HCT116 (cell line): Measurements from ENCODE around the gene LGALS12. TPM values are rescaled to one million over a fixed set of nuclear protein-coding genes. Genes with fewer than 3 reads are reported as not detected.

ENCODE experiments used
- ATAC-seq: fragments of 200-7000 bp; cut with Tn5 transposase; 2 replicates; pipeline ENCODE4 v1.9.1; 2020; ENCODE audit warnings: mild to moderate bottlenecking, moderate library complexity
- BruUV-seq: library from RNA; stranded (reverse); fragments of 400-500 nt; replicated peaks from 2 replicates; lab custom pipeline; 2021; lab: Mats Ljungman, UMichigan
- CTCF ChIA-PET: fragments of 300-600 bp; sonication (Branson Sonifier 250); formaldehyde crosslinking; loops from one replicate; lab custom pipeline; 2021; ENCODE audit warnings: antibody characterized with exemption; lab: Charles Lee
- POLR2A ChIA-PET: fragments of 300-600, 350-600 bp; sonication (Branson Sonifier 250); formaldehyde crosslinking; loops from one replicate; lab custom pipeline; 2021; ENCODE audit warnings: antibody characterized with exemption; lab: Charles Lee
- RAD21 ChIA-PET, 2 experiments: fragments of 300-600 bp; sonication (Branson Sonifier 250); formaldehyde crosslinking; loops; one replicate each; lab custom pipeline; 2023; ENCODE audit warnings: low total read pairs in 2 of 2; ENCODE audit not compliant: uncharacterized antibody in 2 of 2, unreplicated experiment in 2 of 2, low non-redundant PET in 1 of 2; lab: Charles Lee
- DNase-seq: peaks from one replicate; pipeline ENCODE4 v3.0.0-alpha.2; 2010; ENCODE audit warnings: low read depth, low spot score
- H2AFZ ChIP-seq: fragments of 200-600 bp; shearing (Covaris generic), sonication (generic); 2 replicates; pipeline ENCODE4 v1.6.1; 2017; ENCODE audit warnings: low read depth, mixed run types, mixed read lengths, antibody characterized with exemption, low read length; ENCODE audit not compliant: poor library complexity, severe bottlenecking
- H3K27ac ChIP-seq: 2 replicates; pipeline ENCODE4 v1.5.1; 2012; ENCODE audit warnings: low read depth, low read length
- H3K27me3 ChIP-seq: fragments of 200-600 bp; sonication (generic); 2 replicates; pipeline ENCODE4 v1.6.1; 2016; ENCODE audit warnings: mixed run types, low read length, mixed read lengths; ENCODE audit not compliant: insufficient read depth
- H3K36me3 ChIP-seq, 2 experiments: fragments of 200-500 bp in 1 of 2; fragments of 200-600 bp in 1 of 2; sonication (Bioruptor generic) in 1 of 2; sonication (generic) in 1 of 2; 2 replicates each; pipeline versions ENCODE4 v1.5.1 to v1.6.1; 2014 to 2016; ENCODE audit warnings: low read length in 2 of 2, inconsistent platforms in 1 of 2, mixed read lengths in 1 of 2, mixed run types in 1 of 2; ENCODE audit not compliant: insufficient read depth in 2 of 2, control insufficient read depth in 1 of 2
- H3K4me1 ChIP-seq, 2 experiments: fragments of 200-600 bp in 1 of 2; sonication (generic) in 1 of 2; 2 replicates each; pipeline versions ENCODE4 v1.5.1 to v1.6.1; 2012 to 2017; ENCODE audit warnings: low read length in 2 of 2, inconsistent platforms in 1 of 2, mild to moderate bottlenecking in 1 of 2, mixed read lengths in 1 of 2, mixed run types in 1 of 2, moderate library complexity in 1 of 2; ENCODE audit not compliant: insufficient read depth in 2 of 2, control insufficient read depth in 1 of 2
- H3K4me2 ChIP-seq: fragments of 200-600 bp; sonication (generic); 2 replicates; pipeline ENCODE4 v1.6.1; 2017; ENCODE audit warnings: mixed run types, low read length, mixed read lengths
- H3K4me3 ChIP-seq, 2 experiments: fragments of 200-600 bp in 1 of 2; sonication (generic) in 1 of 2; replicated peaks in 1 of 2; 2 replicates each; pipeline ENCODE4 v1.5.1; 2011 to 2016; ENCODE audit warnings: low read length in 2 of 2, control low read depth in 1 of 2, low read depth in 1 of 2, mild to moderate bottlenecking in 1 of 2, mixed read lengths in 1 of 2, mixed run types in 1 of 2
- H3K79me2 ChIP-seq: fragments of 200-600 bp; sonication (generic); 2 replicates; pipeline ENCODE4 v1.6.1; 2017; ENCODE audit warnings: mild to moderate bottlenecking, mixed run types, low read length, moderate library complexity, mixed read lengths; ENCODE audit not compliant: insufficient read depth
- H3K9ac ChIP-seq: fragments of 200-600 bp; sonication (generic); 2 replicates; pipeline ENCODE4 v1.6.1; 2016; ENCODE audit warnings: low read length, mixed read lengths
- H3K9me2 ChIP-seq: fragments of 200-600 bp; sonication (generic), shearing (Covaris generic); 2 replicates; pipeline ENCODE4 v1.6.1; 2017; ENCODE audit warnings: mixed run types, mild to moderate bottlenecking, moderate library complexity; ENCODE audit not compliant: insufficient read depth
- H3K9me3 ChIP-seq, 2 experiments: fragments of 200-500 bp in 1 of 2; fragments of 200-600 bp in 1 of 2; sonication (Bioruptor generic) in 1 of 2; sonication (generic) in 1 of 2; 2 replicates each; pipeline ENCODE4 v1.6.1; 2014 to 2017; ENCODE audit warnings: low read length in 2 of 2, mixed read lengths in 2 of 2, inconsistent platforms in 1 of 2, low read depth in 1 of 2, mild to moderate bottlenecking in 1 of 2, mixed run types in 1 of 2, moderate library complexity in 1 of 2; ENCODE audit not compliant: control insufficient read depth in 1 of 2, insufficient read depth in 1 of 2
- H4K20me1 ChIP-seq: fragments of 200-600 bp; sonication (generic), shearing (Covaris generic); 2 replicates; pipeline ENCODE4 v1.6.1; 2017; ENCODE audit warnings: mixed run types, mild to moderate bottlenecking, moderate library complexity; ENCODE audit not compliant: insufficient read depth
- CBX3 ChIP-seq: IDR thresholded peaks from 2 replicates; pipeline ENCODE4 v1.6.1; 2012; ENCODE audit warnings: low read depth
- EGR1 ChIP-seq: IDR thresholded peaks from 2 replicates; pipeline ENCODE4 v1.6.1; 2012; ENCODE audit warnings: low read depth
- ELF1 ChIP-seq: IDR thresholded peaks from 2 replicates; pipeline ENCODE4 v1.6.1; 2012; ENCODE audit warnings: low read depth, borderline replicate concordance
- EZH2phosphoT487 ChIP-seq: fragments of 200-600 bp; IDR thresholded peaks from 2 replicates; pipeline ENCODE4 v1.6.1; 2018; ENCODE audit warnings: antibody characterized with exemption, borderline replicate concordance
- FOSL1 ChIP-seq: IDR thresholded peaks from 2 replicates; pipeline ENCODE4 v1.6.1; 2012; ENCODE audit warnings: low read depth
- JUND ChIP-seq: IDR thresholded peaks from 2 replicates; pipeline ENCODE4 v1.6.1; 2012
- MAX ChIP-seq: IDR thresholded peaks from 2 replicates; pipeline ENCODE4 v1.6.1; 2012
- POLR2A ChIP-seq: IDR thresholded peaks from 2 replicates; pipeline ENCODE4 v1.7.0; 2011; ENCODE audit warnings: borderline replicate concordance; ENCODE audit not compliant: insufficient read depth, insufficient read length; ENCODE audit errors: extremely low read depth
- POLR2AphosphoS5 ChIP-seq: IDR thresholded peaks from 2 replicates; pipeline ENCODE4 v1.6.1; 2011; ENCODE audit warnings: mild to moderate bottlenecking, low read depth, low read length, moderate library complexity
- REST ChIP-seq: IDR thresholded peaks from 2 replicates; pipeline ENCODE4 v1.6.1; 2012; ENCODE audit warnings: low read depth
- SIN3A ChIP-seq: IDR thresholded peaks from 2 replicates; pipeline ENCODE4 v1.6.1; 2012; ENCODE audit warnings: low read depth
- SP1 ChIP-seq: IDR thresholded peaks from 2 replicates; pipeline ENCODE4 v1.6.1; 2012; ENCODE audit warnings: low read depth
- SRF ChIP-seq: IDR thresholded peaks from 2 replicates; pipeline ENCODE4 v1.6.1; 2012; ENCODE audit warnings: low read depth
- TCF7L2 ChIP-seq: IDR thresholded peaks from 2 replicates; pipeline ENCODE4 v1.7.0; 2011; ENCODE audit warnings: borderline replicate concordance, inconsistent platforms; ENCODE audit not compliant: insufficient read depth, insufficient read length; ENCODE audit errors: extremely low read depth
- YY1 ChIP-seq: IDR thresholded peaks from 2 replicates; pipeline ENCODE4 v1.6.1; 2011; ENCODE audit warnings: low read length, low read depth, moderate library complexity, mild to moderate bottlenecking; ENCODE audit not compliant: insufficient replicate concordance; ENCODE audit errors: extremely low read depth
- ZBTB33 ChIP-seq: IDR thresholded peaks from 2 replicates; pipeline ENCODE4 v1.6.1; 2011; ENCODE audit warnings: mild to moderate bottlenecking, low read length, moderate library complexity; ENCODE audit not compliant: insufficient replicate concordance; ENCODE audit errors: extremely low read depth
- ZFX ChIP-seq: fragments of 450-650 bp; IDR thresholded peaks from 2 replicates; pipeline ENCODE4 v1.6.1; 2017
- ZNF274 ChIP-seq: fragments of 200-500 bp; sonication (Bioruptor generic); IDR thresholded peaks from 2 replicates; pipeline ENCODE4 v1.6.1; 2014; ENCODE audit warnings: mild to moderate bottlenecking, low read depth, low read length, inconsistent platforms
- intact Hi-C: fragments of 100-400 bp; cut with micrococcal nuclease; formaldehyde crosslinking; loops from 2 replicates; pipeline ENCODE4 v1.10.0; 2022
- total RNA-seq: library from RNA; stranded (reverse); gene quantifications from one replicate; pipeline ENCODE4 v1.2.1, GENCODE V29; 2021; ENCODE audit not compliant: unreplicated experiment

LGALS12 gene
- total RNA-seq, 1 experiment from 2014 or later: not detected

- no peak for TF ChIP-seq MAX
- TF ChIP-seq JUND: no peak
- no peak for TF ChIP-seq POLR2AphosphoS5
- TF ChIP-seq TCF7L2: no peak
- no peak for TF ChIP-seq FOSL1
- no peak for TF ChIP-seq REST
- TF ChIP-seq ELF1: no peak
- no peak for TF ChIP-seq EZH2phosphoT487
- TF ChIP-seq ZNF274: no peak
- TF ChIP-seq POLR2A: no peak
- TF ChIP-seq SIN3A: no peak
- no peak for TF ChIP-seq SRF
- no peak for TF ChIP-seq YY1
- TF ChIP-seq ZFX: no peak
- no peak for TF ChIP-seq CBX3
- no peak for TF ChIP-seq ZBTB33
- no peak for TF ChIP-seq SP1
- TF ChIP-seq EGR1: no peak
- TF ChIP-seq, all 23 proteins: peak for 0
- BruUV-seq: no TSS peak
- ChIA-PET CTCF (no interaction called here), POLR2A (no interaction called here), RAD21 (no interaction called here)
- Histone ChIP-seq H3K36me3 (no peaks in the 10 kb centered on the region), H3K9me3 (no peaks in the 10 kb centered on the region), H3K9ac (no peak overlapping the region), H3K4me2 (no peak overlapping the region), H3K27ac (no peak overlapping the region), H3K4me1 (no peaks in the 10 kb centered on the region), H2AFZ (no peak overlapping the region), H4K20me1 (no peaks in the 10 kb centered on the region), H3K9me2 (no peaks in the 10 kb centered on the region), H3K27me3 (no peaks in the 10 kb centered on the region; the same call in 1 of the 2 replicates), H3K4me3 (no peak overlapping the region), H3K79me2 (no peaks in the 10 kb centered on the region)
- DNase-seq (no peak), ATAC-seq (no peak)
- intact Hi-C loops: loop anchor here (10.0 kb wide), 1 partner anchor 364 kb away; the partner anchor contains the start of gene MARK2
Observed at GRCh38 chr11:63470311-63470710, 35.6 kb upstream of the LGALS12 start.
